Islet precursor cell (in vitro differentiated cells): ENCODE measurements around the gene CCDC201.

Experiments used
- DNase-seq: peaks from one replicate; pipeline ENCODE4 v3.0.0-alpha.2; 2018

CCDC201 gene

GRCh38 chr7:45873035-45873354 is at the start of gene CCDC201:
CCDC201 (minus strand) TSS chr7:45873082; CDS start chr7:45873007, 75 bp downstream.
- no peak for DNase-seq

- peak; percentile 92 for DNase-seq
Measured at GRCh38 chr7:45921699-45922519, 49.0 kb upstream of the CCDC201 start.

DNA sequence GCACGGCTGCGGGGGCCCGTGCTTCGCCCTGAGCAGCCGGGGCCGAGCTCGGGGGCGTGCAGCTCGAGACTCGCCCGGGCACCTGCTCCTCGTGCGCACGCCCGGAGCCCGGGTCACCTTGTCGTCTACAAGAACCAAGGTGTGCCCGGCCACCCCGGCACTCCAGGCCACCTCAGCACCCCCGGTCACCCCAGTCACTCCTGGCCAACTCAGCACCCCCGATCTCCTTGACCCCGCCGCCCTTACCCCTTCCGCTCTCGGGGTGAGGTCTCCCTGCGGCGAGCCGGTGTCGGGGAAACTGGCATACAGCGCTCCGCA is 48.5 kb upstream of the CCDC201 start:
- DNase-seq = no peak

GRCh38 chr7:45920502-45921380 is 47.9 kb upstream of the CCDC201 start, which contains the start of gene IGFBP3:
IGFBP3 (minus strand) TSS chr7:45921272; CDS start chr7:45921140, 132 bp downstream.
- peak; percentile 81 for DNase-seq

GRCh38 chr7:45919993-45920459 is 47.1 kb upstream of the CCDC201 start:
- no peak for DNase-seq

DNA sequence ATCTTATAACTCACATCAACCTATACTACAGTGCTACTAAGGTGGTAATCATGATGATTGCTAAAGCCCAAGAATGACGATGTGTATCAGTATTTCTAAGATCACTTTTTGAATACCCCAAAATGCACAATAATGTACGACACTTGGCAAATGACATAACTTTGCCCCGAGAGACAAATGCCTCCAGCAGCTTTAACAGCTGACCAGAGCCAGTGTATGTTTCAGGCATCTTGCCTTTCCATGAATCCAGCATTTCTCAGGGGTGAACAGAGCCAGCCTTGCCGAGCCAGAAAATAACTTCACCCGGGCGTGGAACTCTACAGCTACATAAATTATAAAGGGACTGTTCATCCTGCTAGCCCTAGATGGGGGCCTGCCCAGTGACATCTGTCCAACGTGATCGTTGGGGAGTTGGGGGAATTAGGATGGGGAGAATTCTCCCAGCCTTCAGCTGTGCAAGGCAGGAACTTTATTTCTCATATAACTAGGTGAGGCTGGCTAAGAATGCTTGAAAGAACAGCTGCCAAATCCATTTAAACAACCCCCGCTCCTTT is 46.4 kb upstream of the CCDC201 start:
- DNase-seq = no peak

- DNase-seq = no peak
Measured at GRCh38 chr7:45918556-45918955, 45.7 kb upstream of the CCDC201 start.

DNA sequence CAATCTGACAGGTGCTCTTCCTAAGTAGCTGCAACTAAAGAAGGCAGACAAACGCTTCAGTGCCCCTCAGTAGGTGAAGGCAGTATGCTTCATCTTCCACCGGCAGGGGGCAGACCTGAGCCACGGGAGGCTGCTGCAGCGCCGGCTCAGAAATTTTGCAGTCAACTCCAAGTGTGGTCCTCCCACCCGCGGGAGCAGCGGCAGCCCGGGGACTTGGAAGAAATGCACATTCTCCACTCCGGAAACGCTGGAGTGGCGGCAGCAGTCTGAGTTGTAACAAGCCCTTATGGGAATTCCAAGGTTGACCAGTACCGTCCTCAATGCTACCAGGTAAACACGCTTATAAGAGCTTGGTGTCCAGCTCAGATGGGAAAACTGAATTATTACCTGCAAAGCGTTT is 44.8 kb upstream of the CCDC201 start:
- peak; percentile 90 for DNase-seq

DNA sequence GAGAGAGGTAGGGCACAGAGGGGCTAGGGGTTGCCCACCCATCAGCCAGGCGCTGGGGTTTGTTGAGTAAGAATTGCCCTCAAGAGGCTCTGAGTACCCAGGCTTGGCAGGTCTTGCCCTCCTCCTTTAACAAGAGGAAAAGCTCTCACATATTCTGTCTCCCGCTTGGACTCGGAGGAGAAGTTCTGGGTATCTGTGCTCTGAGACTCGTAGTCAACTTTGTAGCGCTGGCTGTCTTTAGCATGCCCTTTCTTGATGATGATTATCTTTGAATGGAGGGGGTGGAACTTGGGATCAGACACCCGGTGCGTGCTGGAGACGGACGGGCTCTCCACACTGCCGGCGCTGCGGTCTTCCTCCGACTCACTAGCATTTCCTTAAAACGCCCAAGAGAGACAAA is 44.2 kb upstream of the CCDC201 start:
- no peak for DNase-seq

GRCh38 chr7:45915606-45916005 is 42.7 kb upstream of the CCDC201 start:
- no peak for DNase-seq

DNA sequence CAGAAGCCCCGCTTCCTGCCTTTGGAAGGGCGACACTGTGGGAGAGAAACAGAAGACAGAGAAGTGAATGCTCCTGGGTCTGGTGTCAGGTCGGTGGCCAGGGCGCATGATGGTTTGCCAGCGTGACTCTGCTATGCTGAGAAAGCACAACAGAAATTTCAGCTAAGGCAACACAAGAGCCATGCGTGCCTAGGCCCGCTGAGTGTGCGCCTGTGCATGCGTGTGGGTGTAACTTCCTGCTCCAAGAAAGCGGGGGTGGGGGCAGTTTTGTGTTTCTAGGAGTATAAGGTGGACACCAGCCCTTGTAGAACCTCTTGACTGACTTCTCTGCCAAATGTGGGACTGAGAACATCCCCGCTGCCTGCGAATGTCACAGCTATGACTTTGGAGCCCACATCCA is 42.0 kb upstream of the CCDC201 start:
- no peak for DNase-seq

GRCh38 chr7:45912972-45913371 is 40.1 kb upstream of the CCDC201 start:
- DNase-seq = no peak

- peak; percentile 73 for DNase-seq
Measured at GRCh38 chr7:45911311-45911710, 38.4 kb upstream of the CCDC201 start.

- no peak for DNase-seq
Measured at GRCh38 chr7:45910855-45911254, 38.0 kb upstream of the CCDC201 start.

- no peak for DNase-seq
Measured at GRCh38 chr7:45909561-45909960, 36.7 kb upstream of the CCDC201 start.

- DNase-seq = no peak
Measured at GRCh38 chr7:45902820-45903219, 29.9 kb upstream of the CCDC201 start.

DNA sequence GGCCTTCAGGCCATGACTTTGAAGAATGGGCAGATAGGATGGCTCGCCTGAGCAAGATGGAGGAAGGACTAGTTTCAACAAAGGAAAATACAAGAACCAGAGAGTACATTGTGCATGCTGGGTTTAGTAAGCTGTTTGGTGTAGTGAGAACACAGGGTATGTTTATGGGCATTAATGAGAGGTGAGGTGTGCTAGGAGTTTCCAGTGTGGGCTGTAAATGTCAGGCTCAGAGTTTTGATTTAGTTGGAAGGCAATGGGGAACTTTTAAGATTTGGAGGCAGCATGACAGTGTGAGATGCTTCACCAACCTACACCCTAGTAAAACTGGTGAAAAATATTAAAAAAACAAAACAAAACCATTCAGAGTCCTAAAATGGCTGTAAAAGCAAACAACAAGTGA is 28.7 kb upstream of the CCDC201 start:
- DNase-seq = no peak

- DNase-seq = no peak
Measured at GRCh38 chr7:45898222-45898621, 25.3 kb upstream of the CCDC201 start.

GRCh38 chr7:45897042-45897690 is 24.3 kb upstream of the CCDC201 start:
- no peak for DNase-seq

- DNase-seq = no peak
Measured at GRCh38 chr7:45894665-45895062, 21.8 kb upstream of the CCDC201 start.

DNA sequence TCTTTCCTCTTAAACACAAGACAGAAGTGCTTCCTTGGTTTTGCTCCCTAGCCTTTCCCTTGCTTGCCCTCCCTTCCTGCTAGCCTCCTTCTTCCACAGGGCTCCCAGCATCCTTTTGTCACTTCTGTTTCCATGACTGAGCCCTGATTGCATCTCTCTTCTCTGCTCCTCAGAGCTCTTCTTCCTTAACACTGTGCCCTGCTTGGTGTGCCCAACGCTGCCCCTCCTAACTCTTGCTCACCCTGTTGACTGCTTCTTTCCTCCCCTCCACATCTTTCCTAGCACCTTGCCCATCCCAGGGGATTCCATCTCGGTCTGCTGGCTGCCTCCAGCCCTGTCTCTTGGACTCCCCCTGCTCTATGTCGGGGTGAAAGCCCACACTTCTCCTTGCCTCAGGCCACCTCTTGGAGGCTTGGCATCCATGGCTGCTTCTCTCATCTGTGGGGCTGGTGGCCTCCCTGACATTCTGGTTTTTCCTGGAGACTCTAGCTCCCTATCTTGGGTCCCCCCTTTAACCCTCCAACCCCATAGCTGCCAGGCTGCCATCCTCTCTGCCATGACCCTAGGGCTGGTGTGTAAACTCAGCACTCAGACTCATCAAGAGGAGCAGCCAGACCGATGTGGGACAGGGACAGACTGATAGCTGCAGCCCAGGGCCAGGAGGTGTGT is 21.2 kb upstream of the CCDC201 start:
- no peak for DNase-seq

- DNase-seq = no peak
Measured at GRCh38 chr7:45893374-45893995, 20.6 kb upstream of the CCDC201 start.
